ENCODE results near the gene RHOXF1. TPM values are rescaled to one million over a fixed set of nuclear protein-coding genes. Genes with fewer than 3 reads are reported as not detected.

RHOXF1 gene
- total RNA-seq, 1 experiment from 2014 or later, result not detected

DNA sequence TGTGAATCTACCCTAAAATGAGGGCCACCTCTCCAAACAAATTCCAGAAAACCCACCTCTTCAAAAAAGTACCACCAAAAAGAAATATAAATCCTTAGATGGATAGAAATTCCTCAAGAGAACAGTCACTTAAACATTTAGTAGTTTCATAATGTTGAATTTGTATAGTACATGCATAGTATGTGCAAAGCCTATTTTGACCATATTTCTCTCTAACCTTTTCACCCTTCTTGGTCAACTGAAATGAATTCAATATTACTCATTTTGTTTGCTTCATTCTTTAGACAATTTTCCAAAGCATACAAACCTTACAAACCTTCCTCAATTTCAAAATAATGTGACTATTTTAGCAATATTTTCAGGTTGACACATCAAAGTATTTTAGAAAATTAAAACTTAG is 4.1 kb downstream of the RHOXF1 start:
- Mint-ChIP-seq H3K9me3 (peaks cover 71 to 82% of the 10 kb centered on the region in 2 experiments), H3K36me3 (ENCODE audit: insufficient read depth in 1 of 3, low read depth in 3 of 3) (peaks cover 0 to 9% (median 4%) of the 10 kb centered on the region in 3 experiments; a peak in 4 of 7 replicates), H3K4me3 (no peak overlapping the region), H3K4me1 (no peaks in the 10 kb centered on the region), H3K27me3 (ENCODE audit: low read depth) (no peaks in the 10 kb centered on the region), H3K27ac (no peak overlapping the region)
- Histone ChIP-seq H4K20me1 (ENCODE audit: control insufficient read depth, insufficient read depth, insufficient read length) (no peaks in the 10 kb centered on the region), H3K9ac (ENCODE audit: extremely low read depth, insufficient read length, low read length) (no peak overlapping the region), H3K23ac (ENCODE audit: insufficient read length, low read depth, low read length) (no peak overlapping the region), H3K9me3 (ENCODE audit: control insufficient read depth, low read depth, low read length) (peaks cover 26% of the 10 kb centered on the region), H4K91ac (ENCODE audit: insufficient read length, low read depth, low read length) (no peak overlapping the region), H2BK120ac (ENCODE audit: low read depth, low read length, poor library complexity, severe bottlenecking) (no peak overlapping the region), H2BK15ac (ENCODE audit: low read depth, low read length) (no peak overlapping the region), H3K4ac (ENCODE audit: low read depth, low read length) (no peak overlapping the region), H3T11ph (ENCODE audit: low read length) (no peak overlapping the region), H2BK20ac (ENCODE audit: low read depth, low read length, poor library complexity, severe bottlenecking) (no peak overlapping the region), H3K23me2 (ENCODE audit: insufficient read length, low read depth, low read length, poor library complexity, severe bottlenecking) (no peaks in the 10 kb centered on the region), H2BK12ac (ENCODE audit: insufficient read length, low read depth, low read length) (no peak overlapping the region), H2AK5ac (ENCODE audit: insufficient read length, low read length) (no peak overlapping the region), H3K4me2 (ENCODE audit: insufficient read depth, insufficient read length, low read length) (no peak overlapping the region), H3K4me1 (ENCODE audit: insufficient read depth, low read length) (no peaks in the 10 kb centered on the region), H4K8ac (replicated peaks; ENCODE audit: insufficient read length, low read depth, low read length) (no peak overlapping the region), H2AFZ (ENCODE audit: low read length) (no peak overlapping the region), H3K18ac (ENCODE audit: insufficient read length, low read depth, low read length) (no peak overlapping the region), H3K79me1 (ENCODE audit: insufficient read depth, low read depth, low read length, poor library complexity, severe bottlenecking) (no peaks in the 10 kb centered on the region), H3K27me3 (ENCODE audit: insufficient read depth, low read length) (no peaks in the 10 kb centered on the region), H2BK5ac (ENCODE audit: insufficient read length, low read length) (no peak overlapping the region), H4K5ac (ENCODE audit: insufficient read length, low read depth, low read length) (no peak overlapping the region), H3K27ac (ENCODE audit: insufficient read length, low read depth, low read length) (no peak overlapping the region), H3K79me2 (ENCODE audit: insufficient read depth, low read length) (no peaks in the 10 kb centered on the region), H3K56ac (ENCODE audit: insufficient read length, low read depth, low read length) (no peak overlapping the region), H3K14ac (ENCODE audit: insufficient read depth, low read length) (no peak overlapping the region)
- no peak for DNase-seq
- TF ChIP-seq, protein P1, sequence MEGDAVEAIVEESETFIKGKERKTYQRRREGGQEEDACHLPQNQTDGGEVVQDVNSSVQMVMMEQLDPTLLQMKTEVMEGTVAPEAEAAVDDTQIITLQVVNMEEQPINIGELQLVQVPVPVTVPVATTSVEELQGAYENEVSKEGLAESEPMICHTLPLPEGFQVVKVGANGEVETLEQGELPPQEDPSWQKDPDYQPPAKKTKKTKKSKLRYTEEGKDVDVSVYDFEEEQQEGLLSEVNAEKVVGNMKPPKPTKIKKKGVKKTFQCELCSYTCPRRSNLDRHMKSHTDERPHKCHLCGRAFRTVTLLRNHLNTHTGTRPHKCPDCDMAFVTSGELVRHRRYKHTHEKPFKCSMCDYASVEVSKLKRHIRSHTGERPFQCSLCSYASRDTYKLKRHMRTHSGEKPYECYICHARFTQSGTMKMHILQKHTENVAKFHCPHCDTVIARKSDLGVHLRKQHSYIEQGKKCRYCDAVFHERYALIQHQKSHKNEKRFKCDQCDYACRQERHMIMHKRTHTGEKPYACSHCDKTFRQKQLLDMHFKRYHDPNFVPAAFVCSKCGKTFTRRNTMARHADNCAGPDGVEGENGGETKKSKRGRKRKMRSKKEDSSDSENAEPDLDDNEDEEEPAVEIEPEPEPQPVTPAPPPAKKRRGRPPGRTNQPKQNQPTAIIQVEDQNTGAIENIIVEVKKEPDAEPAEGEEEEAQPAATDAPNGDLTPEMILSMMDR (conservative IDR thresholded peaks at IDR 0.05), result no peak
